ENCODE results near the gene NCAPD3.

The NCAPD3 gene

GRCh38 chr11:134254433-134255183 is 30.8 kb upstream of the NCAPD3 start:
- Histone ChIP-seq H3K27me3 (ENCODE audit: control insufficient read depth, low read length) (no peaks in the 10 kb centered on the region), H3K27ac (ENCODE audit: low read depth, low read length) (no peak overlapping the region), H3K9me3 (ENCODE audit: control insufficient read depth, insufficient read depth, low read length) (no peaks in the 10 kb centered on the region)

DNA sequence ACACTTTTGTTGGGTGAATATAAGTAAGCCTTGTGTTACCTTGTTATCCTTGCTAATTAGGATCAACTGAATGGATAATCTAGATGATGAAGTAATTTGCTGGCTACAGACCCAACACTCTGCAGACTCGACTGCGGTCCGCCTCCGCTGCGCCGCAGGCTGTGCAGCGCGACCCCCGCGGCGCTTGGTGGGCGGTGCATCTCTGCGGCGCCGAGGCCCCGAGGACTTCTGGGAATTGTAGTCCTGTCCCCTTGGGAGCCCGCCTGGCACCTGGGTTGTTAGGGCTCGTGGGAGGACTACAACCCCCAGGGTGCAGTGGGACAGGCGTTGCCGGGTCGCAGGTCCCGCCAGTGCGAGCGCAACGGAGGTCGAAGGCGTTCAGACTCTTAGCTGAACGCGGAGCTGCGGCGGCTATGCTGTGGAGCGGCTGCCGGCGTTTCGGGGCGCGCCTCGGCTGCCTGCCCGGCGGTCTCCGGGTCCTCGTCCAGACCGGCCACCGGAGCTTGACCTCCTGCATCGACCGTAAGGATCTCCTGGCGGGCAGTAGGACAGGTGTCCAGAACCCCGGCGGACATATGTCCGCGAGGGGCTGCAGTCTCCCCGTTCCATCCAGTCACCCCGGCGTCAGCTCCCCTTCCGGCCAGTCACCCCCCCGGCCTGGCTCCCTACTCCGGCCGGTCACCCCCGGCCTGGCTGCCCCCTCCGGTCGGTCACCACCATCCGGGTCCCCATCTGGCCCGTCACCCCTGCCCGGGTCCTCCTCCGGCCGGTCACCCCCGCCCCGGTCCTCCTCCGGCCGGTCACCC is 29.6 kb upstream of the NCAPD3 start, which contains the start of the genes ACAD8 and THYN1:
Gene ACAD8 (plus strand): TSS at position 381 of the 806 bp plus-strand sequence. CDS start 33 bp downstream, at position 414.
Gene THYN1 (minus strand): TSS at position 165 of the 806 bp plus-strand sequence. CDS start 470 bp downstream, outside the sequence.
- H3K36me3 ChIP-seq (ENCODE audit: control insufficient read depth, low read length) = peaks cover 32% of the 10 kb centered on the region
- H3K79me2 ChIP-seq (ENCODE audit: control insufficient read depth, low read length) = peaks cover 19% of the 10 kb centered on the region
- no peaks in the 10 kb centered on the region for H3K9me3 ChIP-seq (ENCODE audit: control insufficient read depth, insufficient read depth, low read length)
- H4K20me1 ChIP-seq (ENCODE audit: control insufficient read depth, insufficient read depth, low read depth, low read length) = peaks cover 2% of the 10 kb centered on the region; the same call in 1 of the 2 replicates
- H3F3A ChIP-seq (ENCODE audit: control insufficient read depth, insufficient read depth) = no peaks in the 10 kb centered on the region
- peak; percentile 25 for TF ChIP-seq CTCF (IDR thresholded peaks at IDR 0.05; ENCODE audit: low read depth, low read length, poor library complexity, severe bottlenecking)
- no peak for TF ChIP-seq EZH2phosphoT487 (IDR thresholded peaks at IDR 0.05; ENCODE audit: borderline replicate concordance, low read length)
- H3K9me2 ChIP-seq (replicated peaks; ENCODE audit: control insufficient read depth, low read length) = no peaks in the 10 kb centered on the region
- peak within 1 kb of the TSS; percentile 82 for H3K4me3 ChIP-seq (ENCODE audit: low read length)
- peak within 1 kb of the TSS; percentile 94 for H3K4me2 ChIP-seq (ENCODE audit: low read length)
- no peak within 1 kb of the TSS for H3K27ac ChIP-seq (ENCODE audit: low read depth, low read length)
- no peaks in the 10 kb centered on the region for H3K27me3 ChIP-seq (ENCODE audit: control insufficient read depth, low read length)
- H3K4me1 ChIP-seq (ENCODE audit: control insufficient read depth, low read length) = peaks cover 19% of the 10 kb centered on the region

More at GRCh38 chr11:134254433-134255183, 30.8 kb upstream of the NCAPD3 start:
- Histone ChIP-seq H3K4me3 (ENCODE audit: low read length) (peak overlapping the region; percentile 82), H3F3A (ENCODE audit: control insufficient read depth, insufficient read depth) (no peaks in the 10 kb centered on the region), H3K79me2 (ENCODE audit: control insufficient read depth, low read length) (peaks cover 19% of the 10 kb centered on the region), H4K20me1 (ENCODE audit: control insufficient read depth, insufficient read depth, low read depth, low read length) (peaks cover 3% of the 10 kb centered on the region; the same call in 1 of the 2 replicates), H3K9me2 (replicated peaks; ENCODE audit: control insufficient read depth, low read length) (no peaks in the 10 kb centered on the region), H3K4me1 (ENCODE audit: control insufficient read depth, low read length) (peaks cover 19% of the 10 kb centered on the region), H3K4me2 (ENCODE audit: low read length) (peak overlapping the region; percentile 94), H3K36me3 (ENCODE audit: control insufficient read depth, low read length) (peaks cover 28% of the 10 kb centered on the region)
- no peak for TF ChIP-seq EZH2phosphoT487 (IDR thresholded peaks at IDR 0.05; ENCODE audit: borderline replicate concordance, low read length)
- no peak for TF ChIP-seq CTCF (IDR thresholded peaks at IDR 0.05; ENCODE audit: low read depth, low read length, poor library complexity, severe bottlenecking)

DNA sequence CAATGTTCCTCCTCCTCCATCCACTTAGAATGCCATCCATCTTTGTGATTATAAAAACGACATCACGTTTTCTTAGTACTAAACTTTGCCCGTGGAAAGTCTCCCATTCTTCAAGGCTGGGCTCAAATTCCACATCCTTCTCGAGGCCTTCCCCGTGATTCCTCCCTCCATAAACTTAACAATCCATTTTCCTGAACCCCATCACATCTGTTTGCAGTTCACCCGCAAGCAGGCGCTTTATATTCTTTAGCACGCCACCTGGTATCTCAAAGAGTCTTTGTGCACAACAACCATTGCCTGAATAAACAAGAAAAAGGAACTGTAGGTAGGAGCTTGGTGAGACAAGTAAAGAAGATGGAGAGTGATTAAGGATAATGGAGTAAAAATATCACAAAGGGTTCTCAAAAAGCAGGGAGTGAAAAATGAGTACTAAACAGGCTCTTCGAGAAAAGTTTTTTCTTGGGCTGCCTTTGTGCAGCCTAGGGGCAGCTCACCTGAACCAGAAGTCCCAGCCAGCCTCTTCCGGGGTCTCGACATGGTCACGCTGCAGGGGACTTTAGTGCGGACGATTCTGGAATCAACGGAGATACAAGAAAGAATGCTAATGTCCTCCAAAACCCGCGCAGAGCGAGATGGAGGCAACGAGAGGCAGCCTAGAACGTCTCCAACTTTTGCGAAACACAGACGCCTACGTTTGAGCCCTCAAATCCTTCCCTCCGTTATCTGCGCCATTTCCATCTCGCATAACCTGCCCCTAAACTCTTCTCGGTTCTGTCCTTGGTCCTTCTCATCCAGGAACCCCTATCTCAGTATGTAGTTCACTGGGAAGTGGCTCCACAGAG is 28.8 kb upstream of the NCAPD3 start:
- peaks cover 40% of the 10 kb centered on the region for H3K36me3 ChIP-seq (ENCODE audit: control insufficient read depth, low read length)
- no peaks in the 10 kb centered on the region for H3F3A ChIP-seq (ENCODE audit: control insufficient read depth, insufficient read depth)
- no peaks in the 10 kb centered on the region for H3K9me2 ChIP-seq (replicated peaks; ENCODE audit: control insufficient read depth, low read length)
- H3K4me2 ChIP-seq (ENCODE audit: low read length) = peak overlapping the region; percentile 82
- H3K27ac ChIP-seq (ENCODE audit: low read depth, low read length) = no peak overlapping the region
- H3K79me2 ChIP-seq (ENCODE audit: control insufficient read depth, low read length) = peaks cover 19% of the 10 kb centered on the region
- H3K9me3 ChIP-seq (ENCODE audit: control insufficient read depth, insufficient read depth, low read length) = no peaks in the 10 kb centered on the region
- TF ChIP-seq CTCF (IDR thresholded peaks at IDR 0.05; ENCODE audit: low read depth, low read length, poor library complexity, severe bottlenecking) (no peak), EZH2phosphoT487 (IDR thresholded peaks at IDR 0.05; ENCODE audit: borderline replicate concordance, low read length) (no peak)
- H4K20me1 ChIP-seq (ENCODE audit: control insufficient read depth, insufficient read depth, low read depth, low read length) = no peaks in the 10 kb centered on the region; the same call in 1 of the 2 replicates
- no peaks in the 10 kb centered on the region for H3K27me3 ChIP-seq (ENCODE audit: control insufficient read depth, low read length)
- peak overlapping the region; percentile 82 for H3K4me3 ChIP-seq (ENCODE audit: low read length)
- peaks cover 19% of the 10 kb centered on the region for H3K4me1 ChIP-seq (ENCODE audit: control insufficient read depth, low read length)

All from DOHH2 (cell line).